PC-9 (cell line): Measurements from ENCODE around the gene XAB2.

ENCODE experiments used
- EZH2 ChIP-seq: fragments of 200-600 bp; sonication (generic); IDR thresholded peaks from 2 replicates; pipeline ENCODE4 v1.8.0; 2017; ENCODE audit warnings: antibody characterized with exemption, low read depth
- TF ChIP-seq, protein P1 (sequence below): fragments of 200-600 bp; sonication (generic); conservative IDR thresholded peaks from 2 replicates; pipeline ENCODE4 v1.6.1; 2017; ENCODE audit warnings: mixed run types, antibody characterized with exemption, mild to moderate bottlenecking, moderate library complexity

DNA sequence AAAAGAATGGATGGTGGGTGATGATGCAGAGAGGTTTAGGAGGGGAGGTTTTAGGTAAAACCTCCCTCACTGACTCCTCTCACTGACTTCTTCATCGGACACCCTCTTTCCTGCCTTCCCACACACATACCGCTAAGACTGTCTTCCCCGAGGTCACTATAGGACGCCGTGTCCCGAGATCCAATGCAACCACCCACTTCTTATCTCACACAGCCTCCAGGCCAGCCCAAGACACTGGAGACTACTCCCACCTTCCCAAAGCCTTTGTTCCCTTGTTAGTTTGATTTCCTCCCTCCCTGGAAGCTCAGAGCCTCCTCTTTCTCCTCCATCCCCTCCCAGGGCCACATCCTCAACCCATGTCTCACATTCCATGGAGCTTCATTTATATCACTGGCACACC lies 50.2 kb downstream of the XAB2 start:
- TF ChIP-seq, protein P1, sequence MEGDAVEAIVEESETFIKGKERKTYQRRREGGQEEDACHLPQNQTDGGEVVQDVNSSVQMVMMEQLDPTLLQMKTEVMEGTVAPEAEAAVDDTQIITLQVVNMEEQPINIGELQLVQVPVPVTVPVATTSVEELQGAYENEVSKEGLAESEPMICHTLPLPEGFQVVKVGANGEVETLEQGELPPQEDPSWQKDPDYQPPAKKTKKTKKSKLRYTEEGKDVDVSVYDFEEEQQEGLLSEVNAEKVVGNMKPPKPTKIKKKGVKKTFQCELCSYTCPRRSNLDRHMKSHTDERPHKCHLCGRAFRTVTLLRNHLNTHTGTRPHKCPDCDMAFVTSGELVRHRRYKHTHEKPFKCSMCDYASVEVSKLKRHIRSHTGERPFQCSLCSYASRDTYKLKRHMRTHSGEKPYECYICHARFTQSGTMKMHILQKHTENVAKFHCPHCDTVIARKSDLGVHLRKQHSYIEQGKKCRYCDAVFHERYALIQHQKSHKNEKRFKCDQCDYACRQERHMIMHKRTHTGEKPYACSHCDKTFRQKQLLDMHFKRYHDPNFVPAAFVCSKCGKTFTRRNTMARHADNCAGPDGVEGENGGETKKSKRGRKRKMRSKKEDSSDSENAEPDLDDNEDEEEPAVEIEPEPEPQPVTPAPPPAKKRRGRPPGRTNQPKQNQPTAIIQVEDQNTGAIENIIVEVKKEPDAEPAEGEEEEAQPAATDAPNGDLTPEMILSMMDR, result no peak
- TF ChIP-seq EZH2, result no peak
